ENCODE results near the gene MAP3K15. TPM values are rescaled to one million over a fixed set of nuclear protein-coding genes. Genes with fewer than 3 reads are reported as not detected.

Gene MAP3K15
- total RNA-seq, 1 experiment from 2014 or later, result 3.8 TPM

DNA sequence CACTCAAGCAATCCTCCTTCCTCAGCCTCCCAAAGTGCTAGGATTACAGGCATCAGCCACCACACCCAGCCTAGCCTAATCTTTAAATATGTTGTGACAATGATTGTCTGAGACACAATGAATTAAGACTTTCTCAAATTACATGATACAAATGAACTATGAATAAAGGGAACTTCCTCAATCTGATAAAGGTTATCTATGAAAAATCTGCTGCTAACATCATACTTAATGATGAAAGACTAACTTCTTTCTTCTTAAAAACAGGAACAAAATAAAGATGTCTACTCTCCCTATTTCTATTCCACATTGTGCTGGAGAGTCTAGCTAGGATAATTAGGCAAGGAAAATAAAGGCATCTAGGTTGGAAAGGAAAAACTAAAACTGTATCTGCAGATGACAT, 111.6 kb downstream of the MAP3K15 start:
- H3K27me3 Mint-ChIP-seq (ENCODE audit: low read depth), result no peaks in the 10 kb centered on the region
- no peaks in the 10 kb centered on the region for H3K9me3 Mint-ChIP-seq
- DNase-seq (ENCODE audit: low spot score) (no peak), ATAC-seq (no peak)
- POLR2A ChIA-PET, result no interaction called here
- CTCF ChIA-PET, result no interaction called here
- no peaks in the 10 kb centered on the region for H3K36me3 Mint-ChIP-seq
- TF ChIP-seq, protein P1, sequence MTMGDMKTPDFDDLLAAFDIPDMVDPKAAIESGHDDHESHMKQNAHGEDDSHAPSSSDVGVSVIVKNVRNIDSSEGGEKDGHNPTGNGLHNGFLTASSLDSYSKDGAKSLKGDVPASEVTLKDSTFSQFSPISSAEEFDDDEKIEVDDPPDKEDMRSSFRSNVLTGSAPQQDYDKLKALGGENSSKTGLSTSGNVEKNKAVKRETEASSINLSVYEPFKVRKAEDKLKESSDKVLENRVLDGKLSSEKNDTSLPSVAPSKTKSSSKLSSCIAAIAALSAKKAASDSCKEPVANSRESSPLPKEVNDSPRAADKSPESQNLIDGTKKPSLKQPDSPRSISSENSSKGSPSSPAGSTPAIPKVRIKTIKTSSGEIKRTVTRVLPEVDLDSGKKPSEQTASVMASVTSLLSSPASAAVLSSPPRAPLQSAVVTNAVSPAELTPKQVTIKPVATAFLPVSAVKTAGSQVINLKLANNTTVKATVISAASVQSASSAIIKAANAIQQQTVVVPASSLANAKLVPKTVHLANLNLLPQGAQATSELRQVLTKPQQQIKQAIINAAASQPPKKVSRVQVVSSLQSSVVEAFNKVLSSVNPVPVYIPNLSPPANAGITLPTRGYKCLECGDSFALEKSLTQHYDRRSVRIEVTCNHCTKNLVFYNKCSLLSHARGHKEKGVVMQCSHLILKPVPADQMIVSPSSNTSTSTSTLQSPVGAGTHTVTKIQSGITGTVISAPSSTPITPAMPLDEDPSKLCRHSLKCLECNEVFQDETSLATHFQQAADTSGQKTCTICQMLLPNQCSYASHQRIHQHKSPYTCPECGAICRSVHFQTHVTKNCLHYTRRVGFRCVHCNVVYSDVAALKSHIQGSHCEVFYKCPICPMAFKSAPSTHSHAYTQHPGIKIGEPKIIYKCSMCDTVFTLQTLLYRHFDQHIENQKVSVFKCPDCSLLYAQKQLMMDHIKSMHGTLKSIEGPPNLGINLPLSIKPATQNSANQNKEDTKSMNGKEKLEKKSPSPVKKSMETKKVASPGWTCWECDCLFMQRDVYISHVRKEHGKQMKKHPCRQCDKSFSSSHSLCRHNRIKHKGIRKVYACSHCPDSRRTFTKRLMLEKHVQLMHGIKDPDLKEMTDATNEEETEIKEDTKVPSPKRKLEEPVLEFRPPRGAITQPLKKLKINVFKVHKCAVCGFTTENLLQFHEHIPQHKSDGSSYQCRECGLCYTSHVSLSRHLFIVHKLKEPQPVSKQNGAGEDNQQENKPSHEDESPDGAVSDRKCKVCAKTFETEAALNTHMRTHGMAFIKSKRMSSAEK (CRISPR knock-in tag; IDR thresholded peaks at IDR 0.05; ENCODE audit: borderline replicate concordance), result no peak
- TF ChIP-seq RELA (CRISPR knock-in tag; IDR thresholded peaks at IDR 0.05; ENCODE audit: borderline replicate concordance), result no peak
- TF ChIP-seq, protein P2, sequence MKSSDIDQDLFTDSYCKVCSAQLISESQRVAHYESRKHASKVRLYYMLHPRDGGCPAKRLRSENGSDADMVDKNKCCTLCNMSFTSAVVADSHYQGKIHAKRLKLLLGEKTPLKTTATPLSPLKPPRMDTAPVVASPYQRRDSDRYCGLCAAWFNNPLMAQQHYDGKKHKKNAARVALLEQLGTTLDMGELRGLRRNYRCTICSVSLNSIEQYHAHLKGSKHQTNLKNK (CRISPR knock-in tag; IDR thresholded peaks at IDR 0.05), result no peak
- TF ChIP-seq RORB (CRISPR knock-in tag; IDR thresholded peaks at IDR 0.05), result no peak
- TF ChIP-seq, protein P3, sequence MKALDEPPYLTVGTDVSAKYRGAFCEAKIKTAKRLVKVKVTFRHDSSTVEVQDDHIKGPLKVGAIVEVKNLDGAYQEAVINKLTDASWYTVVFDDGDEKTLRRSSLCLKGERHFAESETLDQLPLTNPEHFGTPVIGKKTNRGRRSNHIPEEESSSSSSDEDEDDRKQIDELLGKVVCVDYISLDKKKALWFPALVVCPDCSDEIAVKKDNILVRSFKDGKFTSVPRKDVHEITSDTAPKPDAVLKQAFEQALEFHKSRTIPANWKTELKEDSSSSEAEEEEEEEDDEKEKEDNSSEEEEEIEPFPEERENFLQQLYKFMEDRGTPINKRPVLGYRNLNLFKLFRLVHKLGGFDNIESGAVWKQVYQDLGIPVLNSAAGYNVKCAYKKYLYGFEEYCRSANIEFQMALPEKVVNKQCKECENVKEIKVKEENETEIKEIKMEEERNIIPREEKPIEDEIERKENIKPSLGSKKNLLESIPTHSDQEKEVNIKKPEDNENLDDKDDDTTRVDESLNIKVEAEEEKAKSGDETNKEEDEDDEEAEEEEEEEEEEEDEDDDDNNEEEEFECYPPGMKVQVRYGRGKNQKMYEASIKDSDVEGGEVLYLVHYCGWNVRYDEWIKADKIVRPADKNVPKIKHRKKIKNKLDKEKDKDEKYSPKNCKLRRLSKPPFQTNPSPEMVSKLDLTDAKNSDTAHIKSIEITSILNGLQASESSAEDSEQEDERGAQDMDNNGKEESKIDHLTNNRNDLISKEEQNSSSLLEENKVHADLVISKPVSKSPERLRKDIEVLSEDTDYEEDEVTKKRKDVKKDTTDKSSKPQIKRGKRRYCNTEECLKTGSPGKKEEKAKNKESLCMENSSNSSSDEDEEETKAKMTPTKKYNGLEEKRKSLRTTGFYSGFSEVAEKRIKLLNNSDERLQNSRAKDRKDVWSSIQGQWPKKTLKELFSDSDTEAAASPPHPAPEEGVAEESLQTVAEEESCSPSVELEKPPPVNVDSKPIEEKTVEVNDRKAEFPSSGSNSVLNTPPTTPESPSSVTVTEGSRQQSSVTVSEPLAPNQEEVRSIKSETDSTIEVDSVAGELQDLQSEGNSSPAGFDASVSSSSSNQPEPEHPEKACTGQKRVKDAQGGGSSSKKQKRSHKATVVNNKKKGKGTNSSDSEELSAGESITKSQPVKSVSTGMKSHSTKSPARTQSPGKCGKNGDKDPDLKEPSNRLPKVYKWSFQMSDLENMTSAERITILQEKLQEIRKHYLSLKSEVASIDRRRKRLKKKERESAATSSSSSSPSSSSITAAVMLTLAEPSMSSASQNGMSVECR (CRISPR knock-in tag; IDR thresholded peaks at IDR 0.05; ENCODE audit: borderline replicate concordance), result no peak
- no peak for TF ChIP-seq JUN (CRISPR knock-in tag; IDR thresholded peaks at IDR 0.05)
- TF ChIP-seq TEAD1 (CRISPR knock-in tag; IDR thresholded peaks at IDR 0.05), result no peak
- no peak for TF ChIP-seq NFYB (CRISPR knock-in tag; conservative IDR thresholded peaks at IDR 0.05; ENCODE audit: low read depth)
- TF ChIP-seq, protein P4, sequence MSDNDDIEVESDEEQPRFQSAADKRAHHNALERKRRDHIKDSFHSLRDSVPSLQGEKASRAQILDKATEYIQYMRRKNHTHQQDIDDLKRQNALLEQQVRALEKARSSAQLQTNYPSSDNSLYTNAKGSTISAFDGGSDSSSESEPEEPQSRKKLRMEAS (CRISPR knock-in tag; IDR thresholded peaks at IDR 0.05), result no peak
- TF ChIP-seq MYBL2 (CRISPR knock-in tag; IDR thresholded peaks at IDR 0.05), result no peak
- no peak for TF ChIP-seq FOXK1 (CRISPR knock-in tag; IDR thresholded peaks at IDR 0.05)
- TF ChIP-seq PRRX2 (CRISPR knock-in tag; IDR thresholded peaks at IDR 0.05), result no peak
- TF ChIP-seq MXD4 (CRISPR knock-in tag; IDR thresholded peaks at IDR 0.05; ENCODE audit: borderline replicate concordance), result no peak
- no peak for TF ChIP-seq ESRRA (CRISPR knock-in tag; IDR thresholded peaks at IDR 0.05; ENCODE audit: borderline replicate concordance)
- no peak for TF ChIP-seq CREM (CRISPR knock-in tag; IDR thresholded peaks at IDR 0.05)
- TF ChIP-seq CBFB (CRISPR knock-in tag; IDR thresholded peaks at IDR 0.05; ENCODE audit: low read depth), result no peak
- TF ChIP-seq SP1 (CRISPR knock-in tag; conservative IDR thresholded peaks at IDR 0.05), result no peak
- TF ChIP-seq, protein P5, sequence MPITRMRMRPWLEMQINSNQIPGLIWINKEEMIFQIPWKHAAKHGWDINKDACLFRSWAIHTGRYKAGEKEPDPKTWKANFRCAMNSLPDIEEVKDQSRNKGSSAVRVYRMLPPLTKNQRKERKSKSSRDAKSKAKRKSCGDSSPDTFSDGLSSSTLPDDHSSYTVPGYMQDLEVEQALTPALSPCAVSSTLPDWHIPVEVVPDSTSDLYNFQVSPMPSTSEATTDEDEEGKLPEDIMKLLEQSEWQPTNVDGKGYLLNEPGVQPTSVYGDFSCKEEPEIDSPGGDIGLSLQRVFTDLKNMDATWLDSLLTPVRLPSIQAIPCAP (CRISPR knock-in tag; IDR thresholded peaks at IDR 0.05), result no peak
- TF ChIP-seq EMX1 (CRISPR knock-in tag; IDR thresholded peaks at IDR 0.05), result no peak
- TF ChIP-seq ZBTB21 (CRISPR knock-in tag; IDR thresholded peaks at IDR 0.05; ENCODE audit: borderline replicate concordance), result no peak
- H3K4me3 Mint-ChIP-seq, result no peak overlapping the region
- H3K27ac Mint-ChIP-seq, result no peak overlapping the region
- no peaks in the 10 kb centered on the region for H3K4me1 Mint-ChIP-seq

Measured in WTC11 (cell line).